ENCODE data around the gene UNK. TPM values are rescaled to one million over a fixed set of nuclear protein-coding genes. Genes with fewer than 3 reads are reported as not detected.

The UNK gene
- total and polyA plus RNA-seq, 2 of the 13 experiments (the other 11 are each of a cell fraction or from before 2014, with no cell fraction given) = 31.6 to 33.0 TPM

DNA sequence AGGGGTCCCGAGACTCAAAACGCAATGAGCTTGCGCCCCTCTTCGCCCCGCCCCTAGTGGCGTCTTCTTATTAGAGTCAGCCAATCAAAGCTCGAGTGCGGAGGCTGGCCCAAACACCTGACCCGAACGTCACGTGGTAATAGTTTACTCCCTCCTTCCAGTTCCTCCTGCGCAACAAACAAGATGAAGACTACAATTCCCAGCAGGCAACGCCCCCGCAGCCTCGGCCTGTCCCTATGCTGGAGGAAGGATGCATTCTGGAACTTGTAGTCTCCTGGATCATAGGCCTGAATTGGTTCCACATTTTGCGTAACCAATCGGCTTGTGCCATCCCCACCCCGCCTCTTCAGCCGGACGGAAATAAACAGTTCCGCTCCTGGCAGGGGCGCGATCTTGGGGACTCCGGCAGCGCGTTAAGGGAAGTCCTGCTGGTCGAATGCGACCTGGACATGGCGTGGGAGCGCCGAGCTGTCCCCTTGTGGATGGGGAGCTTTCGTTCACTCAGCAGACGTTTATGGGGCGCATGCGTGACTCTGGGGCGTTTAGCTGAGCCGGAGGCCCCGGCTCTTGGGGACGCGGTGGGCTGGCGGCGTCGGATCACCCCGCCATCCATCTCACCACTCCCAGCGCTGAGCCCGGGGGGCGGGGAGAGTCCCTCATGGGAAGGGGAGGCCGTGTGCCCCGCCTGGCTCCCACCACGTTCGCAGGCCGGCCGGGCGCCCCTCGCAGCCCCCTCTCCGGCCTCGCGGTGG is 70.9 kb downstream of the UNK start, which contains the start of gene WBP2 (continued):
- TF ChIP-seq ZXDC (CRISPR knock-in tag; IDR thresholded peaks at IDR 0.05) = peak; percentile 95
- peak; percentile 80; the same call in 1 of the 2 replicates for TF ChIP-seq SMAD3 (CRISPR knock-in tag; IDR thresholded peaks at IDR 0.05)
- peak; percentile 73 for TF ChIP-seq HBP1 (CRISPR knock-in tag; IDR thresholded peaks at IDR 0.05; ENCODE audit: low read depth)
- no peak for TF ChIP-seq ATF7 (IDR thresholded peaks at IDR 0.05)
- TF ChIP-seq ATF7 (CRISPR knock-in tag; IDR thresholded peaks at IDR 0.05) = 0 out of 2 replicates have a peak, but pooled peaks have one; percentile 18
- no peak for TF ChIP-seq NPAS2 (CRISPR knock-in tag; IDR thresholded peaks at IDR 0.05; ENCODE audit: borderline replicate concordance)
- TF ChIP-seq ZBTB33 (CRISPR knock-in tag; IDR thresholded peaks at IDR 0.05) = peak; percentile 21
- TF ChIP-seq, protein P1, sequence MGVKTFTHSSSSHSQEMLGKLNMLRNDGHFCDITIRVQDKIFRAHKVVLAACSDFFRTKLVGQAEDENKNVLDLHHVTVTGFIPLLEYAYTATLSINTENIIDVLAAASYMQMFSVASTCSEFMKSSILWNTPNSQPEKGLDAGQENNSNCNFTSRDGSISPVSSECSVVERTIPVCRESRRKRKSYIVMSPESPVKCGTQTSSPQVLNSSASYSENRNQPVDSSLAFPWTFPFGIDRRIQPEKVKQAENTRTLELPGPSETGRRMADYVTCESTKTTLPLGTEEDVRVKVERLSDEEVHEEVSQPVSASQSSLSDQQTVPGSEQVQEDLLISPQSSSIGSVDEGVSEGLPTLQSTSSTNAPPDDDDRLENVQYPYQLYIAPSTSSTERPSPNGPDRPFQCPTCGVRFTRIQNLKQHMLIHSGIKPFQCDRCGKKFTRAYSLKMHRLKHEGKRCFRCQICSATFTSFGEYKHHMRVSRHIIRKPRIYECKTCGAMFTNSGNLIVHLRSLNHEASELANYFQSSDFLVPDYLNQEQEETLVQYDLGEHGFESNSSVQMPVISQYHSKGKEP (CRISPR knock-in tag; IDR thresholded peaks at IDR 0.05) = no peak; the same call in 1 of the 2 replicates
- 0 out of 2 replicates have a peak, but pooled peaks have one; percentile 58 for TF ChIP-seq PCBP1 (IDR thresholded peaks at IDR 0.05; ENCODE audit: borderline replicate concordance, low read depth, low read length)
- no peak; the same call in 1 of the 2 replicates for TF ChIP-seq RFXANK (CRISPR knock-in tag; IDR thresholded peaks at IDR 0.05)
- TF ChIP-seq ZKSCAN8 (CRISPR knock-in tag; IDR thresholded peaks at IDR 0.05; ENCODE audit: borderline replicate concordance) = peak; percentile 79
- TF ChIP-seq, protein P2, sequence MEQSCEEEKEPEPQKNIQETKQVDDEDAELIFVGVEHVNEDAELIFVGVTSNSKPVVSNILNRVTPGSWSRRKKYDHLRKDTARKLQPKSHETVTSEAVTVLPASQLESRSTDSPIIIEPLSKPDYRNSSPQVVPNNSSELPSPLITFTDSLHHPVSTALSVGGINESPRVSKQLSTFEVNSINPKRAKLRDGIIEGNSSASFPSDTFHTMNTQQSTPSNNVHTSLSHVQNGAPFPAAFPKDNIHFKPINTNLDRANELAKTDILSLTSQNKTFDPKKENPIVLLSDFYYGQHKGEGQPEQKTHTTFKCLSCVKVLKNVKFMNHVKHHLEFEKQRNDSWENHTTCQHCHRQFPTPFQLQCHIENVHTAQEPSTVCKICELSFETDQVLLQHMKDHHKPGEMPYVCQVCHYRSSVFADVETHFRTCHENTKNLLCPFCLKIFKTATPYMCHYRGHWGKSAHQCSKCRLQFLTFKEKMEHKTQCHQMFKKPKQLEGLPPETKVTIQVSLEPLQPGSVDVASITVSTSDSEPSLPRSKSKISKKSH (CRISPR knock-in tag; IDR thresholded peaks at IDR 0.05; ENCODE audit: borderline replicate concordance) = no peak
- no peak for TF ChIP-seq ZNF432 (CRISPR knock-in tag; IDR thresholded peaks at IDR 0.05; ENCODE audit: borderline replicate concordance)
- peak; percentile 85 for TF ChIP-seq KLF15 (CRISPR knock-in tag; IDR thresholded peaks at IDR 0.05; ENCODE audit: borderline replicate concordance)
- peak; percentile 88; the same call in 1 of the 2 replicates for TF ChIP-seq REXO4 (CRISPR knock-in tag; IDR thresholded peaks at IDR 0.05; ENCODE audit: borderline replicate concordance)
- 0 out of 2 replicates have a peak, but pooled peaks have one; percentile 62 for TF ChIP-seq ZNF678 (CRISPR knock-in tag; IDR thresholded peaks at IDR 0.05)
- no peak for TF ChIP-seq U2AF1 (optimal IDR thresholded peaks at IDR 0.05; ENCODE audit: low read depth, low read length)
- peak; percentile 47 for TF ChIP-seq IRF9 (CRISPR knock-in tag; IDR thresholded peaks at IDR 0.05; ENCODE audit: borderline replicate concordance)

Measured in HepG2 (cell line).